ENCODE results near the gene TACR2.

- TF ChIP-seq FOXM1 (IDR thresholded peaks at IDR 0.05; ENCODE audit: borderline replicate concordance) (no peak), FOXK2 (IDR thresholded peaks at IDR 0.05) (no peak), L3MBTL2 (conservative IDR thresholded peaks at IDR 0.05) (no peak), BHLHE40 (IDR thresholded peaks at IDR 0.05; ENCODE audit: borderline replicate concordance) (no peak), ARNT (IDR thresholded peaks at IDR 0.05) (no peak), NFRKB (IDR thresholded peaks at IDR 0.05) (no peak), TARDBP (IDR thresholded peaks at IDR 0.05) (no peak), ELF4 (IDR thresholded peaks at IDR 0.05) (no peak), SP1 (IDR thresholded peaks at IDR 0.05) (no peak), FOXA1 (IDR thresholded peaks at IDR 0.05) (no peak), SUZ12 (IDR thresholded peaks at IDR 0.05) (no peak), ZNF384 (IDR thresholded peaks at IDR 0.05) (no peak)
- TF ChIP-seq, protein P1, sequence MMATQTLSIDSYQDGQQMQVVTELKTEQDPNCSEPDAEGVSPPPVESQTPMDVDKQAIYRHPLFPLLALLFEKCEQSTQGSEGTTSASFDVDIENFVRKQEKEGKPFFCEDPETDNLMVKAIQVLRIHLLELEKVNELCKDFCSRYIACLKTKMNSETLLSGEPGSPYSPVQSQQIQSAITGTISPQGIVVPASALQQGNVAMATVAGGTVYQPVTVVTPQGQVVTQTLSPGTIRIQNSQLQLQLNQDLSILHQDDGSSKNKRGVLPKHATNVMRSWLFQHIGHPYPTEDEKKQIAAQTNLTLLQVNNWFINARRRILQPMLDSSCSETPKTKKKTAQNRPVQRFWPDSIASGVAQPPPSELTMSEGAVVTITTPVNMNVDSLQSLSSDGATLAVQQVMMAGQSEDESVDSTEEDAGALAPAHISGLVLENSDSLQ (IDR thresholded peaks at IDR 0.05): no peak
These were observed 31.0 kb downstream of the TACR2 start for GRCh38 chr10:69385454-69386350.
